ENCODE measurements around the gene RFXAP.

Gene RFXAP

DNA sequence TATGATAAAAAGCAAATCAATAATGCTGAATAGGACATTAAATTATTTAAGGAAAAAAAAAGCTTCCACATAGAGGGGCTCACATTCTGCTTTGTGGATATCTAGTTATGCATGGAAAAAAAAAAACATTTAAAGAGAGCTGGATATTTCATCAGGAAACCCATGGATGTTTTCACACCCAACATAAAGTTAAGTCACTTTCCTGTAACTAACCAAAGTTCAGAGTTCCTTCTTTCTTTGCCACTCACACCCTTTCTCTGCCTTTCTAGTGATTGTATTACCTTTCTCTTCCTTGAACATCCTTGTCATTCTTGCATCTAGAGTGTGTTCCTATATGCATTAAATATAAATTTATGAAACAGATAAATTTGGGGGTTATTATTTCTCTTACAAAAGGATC lies 47.2 kb downstream of the RFXAP start:
- DNase-seq (ENCODE audit: low read depth in 2 of 2): no peak

- DNase-seq (ENCODE audit: low read depth in 2 of 2): no peak
Measured at GRCh38 chr13:36870050-36870692, 51.1 kb downstream of the RFXAP start.

GRCh38 chr13:36872621-36873020 lies 53.6 kb downstream of the RFXAP start:
- no peak for DNase-seq (ENCODE audit: low read depth in 2 of 2)

DNA sequence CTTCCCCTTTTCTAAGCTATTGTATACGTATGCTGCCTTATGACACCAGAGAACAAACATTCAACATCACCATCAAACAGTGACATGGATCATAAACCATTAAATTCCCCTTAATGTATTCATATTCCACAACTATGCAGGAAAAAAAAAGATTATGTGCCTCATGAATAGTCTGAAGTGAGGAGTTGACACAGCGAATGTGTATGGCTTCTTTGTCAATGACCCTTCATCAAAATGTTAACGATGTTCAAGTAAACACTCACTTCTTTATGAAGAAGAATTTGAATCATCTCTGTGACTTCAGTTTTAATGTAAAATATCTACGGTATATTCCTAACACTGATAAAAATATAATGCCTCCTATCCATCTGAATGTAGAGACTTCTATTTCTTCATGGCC lies 56.4 kb downstream of the RFXAP start:
- DNase-seq (ENCODE audit: low read depth in 2 of 2): no peak

DNA sequence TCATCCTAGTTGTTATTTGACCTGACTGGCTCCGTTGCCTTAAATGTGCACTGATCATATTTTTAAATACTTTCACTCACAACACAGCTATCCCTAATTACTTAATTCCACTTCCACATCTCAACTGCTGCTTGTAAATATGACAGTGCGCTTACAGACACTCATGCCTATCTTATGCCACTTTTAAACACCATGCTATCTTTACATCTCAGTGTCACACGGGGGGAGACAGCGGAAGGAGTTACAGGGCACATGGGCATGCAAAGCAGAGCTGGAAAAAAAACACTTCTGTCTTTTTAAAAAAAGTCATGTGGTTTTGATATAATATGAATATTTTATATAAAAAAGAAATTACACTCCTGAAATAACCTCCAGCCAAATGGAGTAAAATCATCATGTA lies 56.9 kb downstream of the RFXAP start:
- DNase-seq (ENCODE audit: low read depth in 2 of 2): no peak
